Uterus (tissue), 4 donors: ENCODE results near the gene TNRC6C. TPM values are rescaled to one million over a fixed set of nuclear protein-coding genes. Genes with fewer than 3 reads are reported as not detected.

Experiments used
- DNase-seq, 2 donors: peaks; one replicate each; pipeline ENCODE4 v3.0.0-alpha.2; 2019 to 2020
- H3K27ac ChIP-seq, 2 donors: fragments of 200-600 bp; sonication (generic); 1 replicate in 1 of 2; 2 replicates in 1 of 2; pipeline ENCODE4 v1.5.1; 2016 to 2018
- H3K27me3 ChIP-seq, 2 donors: fragments of 200-600 bp; sonication (generic); one replicate each; pipeline ENCODE4 v1.5.1; 2018 to 2019; ENCODE audit warnings: control low read depth in 1 of 2
- H3K36me3 ChIP-seq, 2 donors: fragments of 200-600 bp; sonication (generic); one replicate each; pipeline ENCODE4 v1.5.1; 2019; ENCODE audit warnings: control low read depth in 1 of 2
- H3K4me1 ChIP-seq, 2 donors: fragments of 200-600 bp; sonication (generic); one replicate each; pipeline ENCODE4 v1.5.1; 2018 to 2019; ENCODE audit warnings: control low read depth in 1 of 2
- H3K4me3 ChIP-seq, 2 donors: fragments of 200-600 bp; sonication (generic); 1 replicate in 1 of 2; 2 replicates in 1 of 2; pipeline ENCODE4 v1.5.1; 2018 to 2019; ENCODE audit warnings: mild to moderate bottlenecking in 1 of 2
- H3K9me3 ChIP-seq, 2 donors: fragments of 200-600 bp; sonication (generic); one replicate each; pipeline ENCODE4 v1.5.1; 2019; ENCODE audit warnings: control low read depth in 1 of 2
- POLR2A ChIP-seq, 2 donors: fragments of 450-650 bp; IDR thresholded peaks; one replicate each; pipeline ENCODE4 v1.6.1; 2016; ENCODE audit warnings: antibody characterized with exemption in 2 of 2, mild to moderate bottlenecking in 1 of 2, moderate library complexity in 1 of 2
- intact Hi-C: fragments of 100-400 bp; cut with DNase I; formaldehyde crosslinking; loops from one replicate; pipeline ENCODE4 v1.15.1; 2023; ENCODE audit warnings: low total_unique reads
- total RNA-seq, 4 donors: library from RNA; depleted of rRNA in 3 of 4; stranded (reverse); fragments of >200 nt in 3 of 4; gene quantifications; one replicate each; pipeline versions ENCODE4 v1.1.0 to v1.2.4, GENCODE V29; 2014 to 2023
- TF ChIP-seq, protein P1 (sequence below), 4 experiments: fragments of 200-600 bp in 2 of 4; fragments of 450-650 bp in 2 of 4; sonication (generic) in 2 of 4; IDR thresholded peaks; one replicate each; pipeline ENCODE4 v1.5.1; 2016 to 2019; ENCODE audit warnings: antibody characterized with exemption in 4 of 4, mild to moderate bottlenecking in 2 of 4, moderate library complexity in 1 of 4
- donor health status: DM: yes; HTN: yes; CAD: no.

TNRC6C gene
- total RNA-seq, 4 donors from 2014 or later = 4.6 to 68.0 (median 11.8) TPM

DNA sequence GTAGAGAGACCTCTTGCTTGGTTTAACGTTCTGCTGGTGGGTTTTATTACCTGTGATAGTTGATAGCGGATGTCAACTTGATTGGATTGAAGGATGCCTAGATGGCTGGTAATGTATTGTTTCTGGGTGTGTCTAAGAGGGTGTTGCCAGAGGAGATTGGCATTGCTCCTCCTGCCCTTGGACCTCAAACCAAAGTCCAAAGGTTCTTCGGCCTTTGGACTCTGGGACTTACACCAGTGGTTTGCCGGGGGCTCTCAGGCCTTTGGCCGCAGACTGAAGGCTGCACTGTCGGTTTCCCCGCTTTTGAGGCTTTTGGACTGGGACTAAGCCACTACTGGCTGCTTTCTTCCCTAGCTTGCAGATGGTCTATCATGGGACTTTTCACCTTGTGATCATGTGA, 17.5 kb upstream of the TNRC6C start:
- H3K27me3 ChIP-seq = no peaks in the 10 kb centered on the region
- H3K4me3 ChIP-seq = no peak overlapping the region
- intact Hi-C loops = no loop called here
- TF ChIP-seq, protein P1, sequence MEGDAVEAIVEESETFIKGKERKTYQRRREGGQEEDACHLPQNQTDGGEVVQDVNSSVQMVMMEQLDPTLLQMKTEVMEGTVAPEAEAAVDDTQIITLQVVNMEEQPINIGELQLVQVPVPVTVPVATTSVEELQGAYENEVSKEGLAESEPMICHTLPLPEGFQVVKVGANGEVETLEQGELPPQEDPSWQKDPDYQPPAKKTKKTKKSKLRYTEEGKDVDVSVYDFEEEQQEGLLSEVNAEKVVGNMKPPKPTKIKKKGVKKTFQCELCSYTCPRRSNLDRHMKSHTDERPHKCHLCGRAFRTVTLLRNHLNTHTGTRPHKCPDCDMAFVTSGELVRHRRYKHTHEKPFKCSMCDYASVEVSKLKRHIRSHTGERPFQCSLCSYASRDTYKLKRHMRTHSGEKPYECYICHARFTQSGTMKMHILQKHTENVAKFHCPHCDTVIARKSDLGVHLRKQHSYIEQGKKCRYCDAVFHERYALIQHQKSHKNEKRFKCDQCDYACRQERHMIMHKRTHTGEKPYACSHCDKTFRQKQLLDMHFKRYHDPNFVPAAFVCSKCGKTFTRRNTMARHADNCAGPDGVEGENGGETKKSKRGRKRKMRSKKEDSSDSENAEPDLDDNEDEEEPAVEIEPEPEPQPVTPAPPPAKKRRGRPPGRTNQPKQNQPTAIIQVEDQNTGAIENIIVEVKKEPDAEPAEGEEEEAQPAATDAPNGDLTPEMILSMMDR (IDR thresholded peaks at IDR 0.05) = no peak
- TF ChIP-seq POLR2A (IDR thresholded peaks at IDR 0.05) = no peak
- H3K9me3 ChIP-seq = no peaks in the 10 kb centered on the region
- DNase-seq = no peak
- no peak overlapping the region for H3K27ac ChIP-seq
- no peaks in the 10 kb centered on the region for H3K36me3 ChIP-seq
- no peaks in the 10 kb centered on the region for H3K4me1 ChIP-seq

DNA sequence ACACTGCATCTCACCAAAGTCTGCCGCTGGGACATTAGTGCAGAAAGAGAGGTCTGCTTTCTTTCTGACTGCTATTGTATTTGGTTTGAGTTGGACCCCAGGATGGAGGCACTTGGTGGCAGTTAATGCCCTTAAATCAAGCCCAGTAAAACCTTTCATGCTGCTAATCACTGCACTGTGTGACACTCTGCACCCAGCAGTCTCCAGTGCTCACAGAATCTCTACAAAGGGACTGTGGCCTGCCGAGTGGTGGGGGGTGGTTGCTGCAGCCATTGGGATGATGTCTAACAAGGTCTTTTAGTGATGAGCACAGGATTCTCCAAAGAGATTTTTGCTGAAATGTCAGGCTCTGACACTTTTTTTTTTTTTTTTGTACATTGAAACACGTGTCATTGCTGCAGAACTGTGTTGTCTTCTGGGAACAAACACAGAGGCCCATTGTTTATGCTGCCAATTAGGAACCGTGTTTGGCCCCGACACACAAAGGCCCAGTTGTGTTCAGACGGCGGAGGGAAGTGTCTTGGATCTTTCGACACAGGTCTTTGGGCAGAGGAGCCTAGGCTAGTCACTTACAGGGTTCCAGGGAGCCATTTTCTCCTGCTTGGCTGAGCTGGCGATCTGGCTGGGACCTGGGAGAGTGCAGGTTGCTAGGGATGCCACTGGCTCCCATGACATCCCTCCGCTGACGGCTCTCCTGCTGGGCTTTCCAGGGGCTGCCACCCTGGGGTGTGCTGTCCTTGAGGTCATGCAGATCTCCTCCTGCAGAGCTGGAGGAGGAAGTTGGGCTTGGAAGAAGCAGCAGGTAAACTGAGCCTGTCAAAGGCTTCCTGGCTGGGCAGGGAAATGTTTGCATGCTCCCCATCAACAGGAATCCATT, 16.2 kb upstream of the TNRC6C start:
- no peaks in the 10 kb centered on the region for H3K9me3 ChIP-seq
- H3K27me3 ChIP-seq = no peaks in the 10 kb centered on the region
- no peak overlapping the region for H3K27ac ChIP-seq
- intact Hi-C loops = no loop called here
- H3K36me3 ChIP-seq = no peaks in the 10 kb centered on the region
- DNase-seq = no peak
- no peaks in the 10 kb centered on the region for H3K4me1 ChIP-seq
- no peak for TF ChIP-seq POLR2A (IDR thresholded peaks at IDR 0.05)
- TF ChIP-seq, protein P1 (IDR thresholded peaks at IDR 0.05) = no peak
- no peak overlapping the region for H3K4me3 ChIP-seq

DNA sequence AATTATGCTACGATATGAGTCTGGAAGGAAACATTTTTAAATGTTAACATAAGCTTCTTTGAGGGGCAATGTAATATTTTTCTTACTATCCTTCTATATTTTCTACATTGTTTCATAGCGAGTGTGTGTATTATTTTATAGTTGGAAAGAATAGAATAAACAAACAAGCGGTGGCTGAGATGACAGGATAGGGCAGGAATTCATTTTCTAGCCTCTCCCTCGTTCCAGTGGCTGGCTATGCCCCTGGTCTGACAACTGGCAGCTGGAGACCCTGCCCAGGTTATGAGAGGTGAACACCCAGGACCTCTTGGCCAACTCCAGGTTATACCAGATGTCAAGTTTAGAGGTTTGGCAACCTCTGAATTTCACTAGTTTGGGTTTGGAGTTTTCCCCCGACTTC, 14.5 kb upstream of the TNRC6C start:
- H3K36me3 ChIP-seq = no peaks in the 10 kb centered on the region
- intact Hi-C loops = no loop called here
- no peaks in the 10 kb centered on the region for H3K4me1 ChIP-seq
- H3K27ac ChIP-seq = no peak overlapping the region
- no peak for DNase-seq
- no peaks in the 10 kb centered on the region for H3K9me3 ChIP-seq
- no peaks in the 10 kb centered on the region for H3K27me3 ChIP-seq
- TF ChIP-seq POLR2A (IDR thresholded peaks at IDR 0.05) = no peak
- TF ChIP-seq, protein P1 (IDR thresholded peaks at IDR 0.05) = no peak
- H3K4me3 ChIP-seq = no peak overlapping the region

DNA sequence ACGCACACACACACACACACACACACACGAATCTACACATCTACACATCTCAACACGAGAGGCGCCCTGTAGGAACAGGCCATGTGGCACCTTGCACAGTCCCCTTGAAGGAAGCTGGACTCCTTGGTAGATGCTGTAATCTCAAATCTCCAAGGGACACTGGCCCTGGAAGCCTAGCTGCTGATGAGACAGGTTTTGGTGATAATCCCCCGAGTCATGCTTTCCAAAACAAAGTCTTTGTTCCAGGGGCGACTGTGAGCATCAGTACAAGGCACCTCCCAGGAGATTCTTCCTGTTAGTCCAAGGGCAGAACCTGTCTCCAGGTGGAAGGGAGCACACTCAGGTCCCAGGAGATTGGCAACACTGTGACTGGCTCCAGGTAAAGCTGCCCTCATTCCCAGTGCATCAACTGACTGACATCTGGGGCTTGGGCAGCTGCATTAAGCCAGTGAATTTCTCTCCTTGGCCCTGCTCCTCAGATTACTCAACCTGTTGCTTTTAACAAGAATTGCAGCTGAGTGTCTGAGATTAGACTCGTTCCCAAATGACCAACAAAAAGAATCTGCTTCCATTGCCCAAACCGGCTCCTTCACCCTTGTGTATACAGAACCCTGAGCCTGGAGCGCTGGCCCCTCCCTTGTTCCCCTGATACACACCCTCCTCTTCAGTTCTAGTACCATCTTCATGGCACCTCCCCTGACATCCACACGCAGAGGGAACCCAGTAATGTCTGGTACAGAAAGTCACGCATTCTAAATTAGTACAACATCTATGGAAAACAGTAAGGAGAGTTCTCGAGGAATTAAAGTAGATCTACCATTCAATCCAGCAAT, 13.9 kb upstream of the TNRC6C start:
- no peaks in the 10 kb centered on the region for H3K36me3 ChIP-seq
- TF ChIP-seq, protein P1 (IDR thresholded peaks at IDR 0.05) = no peak
- no peak for TF ChIP-seq POLR2A (IDR thresholded peaks at IDR 0.05)

More for the DNA sequence above, 13.9 kb upstream of the TNRC6C start:
- intact Hi-C loops = no loop called here
- no peak overlapping the region for H3K27ac ChIP-seq
- H3K9me3 ChIP-seq = no peaks in the 10 kb centered on the region
- no peak overlapping the region for H3K4me3 ChIP-seq
- H3K4me1 ChIP-seq = no peaks in the 10 kb centered on the region
- DNase-seq = no peak
- no peaks in the 10 kb centered on the region for H3K27me3 ChIP-seq
